Activated CD8-positive, alpha-beta memory T cell treated with anti-CD3 and anti-CD28 coated beads, Interleukin-2, amount 50 U/mL, for 1 hour (primary cell): Measurements from ENCODE around the gene SSUH2.
"Not testable (repeated sequence)": the region's sequence is repeated elsewhere in the genome, so short reads cannot be mapped to it uniquely, and the experiment has no call there.

Experiments
- DNase-seq: peaks from one replicate; pipeline ENCODE4 v3.0.0-alpha.2; 2020; ENCODE audit errors: extremely low read depth

The SSUH2 gene, protein sequence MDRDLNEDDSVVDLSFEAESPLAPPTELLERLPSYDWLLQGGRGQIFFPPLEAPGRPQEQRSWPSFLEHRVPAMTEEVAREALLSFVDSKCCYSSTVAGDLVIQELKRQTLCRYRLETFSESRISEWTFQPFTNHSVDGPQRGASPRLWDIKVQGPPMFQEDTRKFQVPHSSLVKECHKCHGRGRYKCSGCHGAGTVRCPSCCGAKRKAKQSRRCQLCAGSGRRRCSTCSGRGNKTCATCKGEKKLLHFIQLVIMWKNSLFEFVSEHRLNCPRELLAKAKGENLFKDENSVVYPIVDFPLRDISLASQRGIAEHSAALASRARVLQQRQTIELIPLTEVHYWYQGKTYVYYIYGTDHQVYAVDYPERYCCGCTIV

DNA sequence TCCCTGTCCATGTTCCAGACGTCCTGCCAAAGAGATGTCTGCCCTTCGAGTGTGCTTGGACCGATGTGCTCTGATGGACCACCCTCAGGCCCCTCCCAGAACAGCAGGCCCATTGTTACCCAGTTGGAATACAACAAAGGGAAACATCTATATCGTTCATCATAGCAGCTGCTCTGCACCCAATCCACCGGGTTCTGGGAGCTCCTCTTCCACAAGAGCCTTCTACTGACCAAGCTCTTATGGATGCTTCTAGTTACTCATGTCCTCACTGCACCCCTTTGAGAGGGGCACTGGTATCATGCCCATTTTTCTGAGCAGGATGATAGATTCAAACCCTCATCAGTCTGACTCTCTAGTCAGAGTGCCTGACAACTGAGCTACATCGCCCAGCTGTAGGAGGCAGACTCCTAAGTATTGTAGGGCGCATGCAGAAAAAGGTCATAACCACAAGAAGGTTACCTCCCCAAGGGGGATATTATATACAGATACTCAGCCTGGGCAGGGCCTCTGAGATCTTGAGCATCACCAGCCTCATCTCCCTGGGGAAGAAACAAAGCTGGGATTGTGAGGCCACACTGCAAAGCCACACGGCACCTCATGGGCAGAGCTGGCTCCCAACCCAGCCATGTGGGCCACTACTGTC lies at the start of gene SSUH2:
Gene SSUH2 (minus strand): TSS at position 51 of the 643 bp plus-strand sequence. CDS start 40 bp downstream, at position 11.
- DNase-seq = no peak

DNA sequence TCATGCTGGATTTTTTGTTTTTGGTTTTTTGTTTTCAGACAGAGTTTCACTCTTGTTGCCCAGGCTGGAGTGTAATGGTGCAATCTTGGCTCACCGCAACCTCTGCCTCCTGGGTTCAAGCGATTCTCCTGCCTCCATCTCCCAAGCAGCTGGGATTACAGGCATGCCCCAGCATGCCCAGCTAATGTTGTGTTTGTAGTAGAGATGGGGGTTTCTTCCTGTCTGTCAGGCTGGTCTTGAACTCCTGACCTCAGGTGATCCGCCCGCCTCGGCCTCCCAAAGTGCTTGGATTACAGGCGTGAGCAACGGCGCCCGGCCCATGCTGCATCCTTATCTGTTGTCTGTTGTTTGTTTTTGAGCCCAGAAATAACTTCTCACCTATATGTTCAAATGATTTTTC lies 46.7 kb upstream of the SSUH2 start:
- DNase-seq = not testable (repeated sequence)

DNA sequence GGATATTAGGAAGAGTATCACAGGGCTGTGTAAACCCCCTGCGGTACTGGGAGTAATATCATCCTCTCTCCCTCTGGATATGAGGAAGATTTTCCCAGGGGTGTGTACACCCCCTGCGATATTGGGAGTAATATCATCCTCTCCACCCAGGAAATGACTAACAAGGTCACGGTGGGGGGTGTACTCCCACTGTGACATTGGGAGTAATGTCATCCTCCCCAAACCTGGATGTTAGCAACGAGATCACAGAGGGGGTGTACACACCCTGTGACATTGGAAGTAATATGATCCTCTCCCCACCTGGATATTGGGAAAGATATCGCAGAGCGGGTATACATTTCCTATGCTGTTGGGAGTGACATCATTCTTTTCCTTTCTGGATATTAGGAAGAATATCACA lies 40.4 kb upstream of the SSUH2 start:
- DNase-seq = not testable (repeated sequence)

DNA sequence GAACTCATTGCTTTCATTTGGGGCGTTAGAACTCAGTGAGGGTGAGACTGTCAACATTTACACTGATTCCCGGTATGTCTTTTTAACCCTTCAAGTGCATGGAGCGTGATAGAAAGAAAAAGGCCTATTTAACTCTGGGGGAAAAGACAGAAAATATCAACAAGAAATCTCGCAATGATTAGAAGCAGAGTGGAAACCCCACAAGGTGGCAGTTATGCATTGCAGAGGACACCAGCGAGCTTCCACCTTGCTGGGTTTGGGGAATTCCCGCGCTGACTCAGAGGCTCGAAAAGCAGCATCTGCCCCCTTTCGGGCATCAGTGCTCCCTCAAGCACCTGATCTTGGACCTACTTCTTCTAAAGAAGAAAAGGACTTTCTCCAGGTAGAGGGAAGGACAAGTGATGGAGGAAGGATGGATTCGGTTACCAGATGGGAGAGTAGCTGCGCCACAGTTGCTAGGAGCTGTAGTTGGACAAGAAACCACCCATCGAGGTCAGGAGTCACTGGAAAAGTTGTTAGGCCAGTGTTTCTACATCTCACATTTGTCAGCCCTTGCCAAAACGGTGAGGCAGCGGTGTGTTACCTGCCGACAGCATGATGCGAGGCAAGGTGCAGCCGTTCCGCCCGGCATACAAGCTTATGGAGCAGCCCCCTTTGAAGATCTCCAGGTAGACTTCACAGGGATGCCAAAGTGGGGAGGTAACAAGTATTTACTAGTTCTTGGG lies 38.4 kb upstream of the SSUH2 start:
- not testable (repeated sequence) for DNase-seq

DNA sequence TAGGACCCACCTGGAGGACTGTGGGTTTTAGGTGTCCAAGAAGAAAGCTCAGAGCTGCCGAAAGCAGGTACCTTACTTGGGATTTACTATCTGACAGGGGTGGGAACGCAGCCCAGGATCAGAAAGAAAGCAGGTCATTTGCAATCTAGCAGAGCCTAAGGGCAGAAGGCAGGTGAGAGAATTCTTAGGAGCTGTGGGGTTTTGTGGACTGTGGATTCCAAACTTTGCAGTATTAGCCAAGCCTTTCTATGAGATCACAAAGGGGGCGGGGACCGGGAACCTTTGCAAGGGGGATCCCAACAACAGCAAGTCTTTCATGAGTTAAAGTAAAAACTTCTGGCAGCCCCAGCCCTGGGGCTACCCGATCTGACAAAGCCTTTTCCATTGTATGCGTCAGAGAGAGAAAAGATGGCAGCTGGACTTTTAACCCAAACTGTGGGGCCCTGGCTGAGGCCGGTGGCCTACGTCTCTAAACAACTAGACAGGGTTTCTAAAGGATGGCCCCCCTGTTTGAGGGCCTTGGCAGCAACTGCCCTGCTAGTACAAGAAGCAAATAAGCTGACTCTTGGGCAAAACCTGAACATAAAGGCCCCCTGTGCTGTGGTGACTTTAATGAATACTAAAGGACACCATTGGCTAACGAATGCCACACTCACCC lies 37.4 kb upstream of the SSUH2 start:
- DNase-seq = not testable (repeated sequence)

DNA sequence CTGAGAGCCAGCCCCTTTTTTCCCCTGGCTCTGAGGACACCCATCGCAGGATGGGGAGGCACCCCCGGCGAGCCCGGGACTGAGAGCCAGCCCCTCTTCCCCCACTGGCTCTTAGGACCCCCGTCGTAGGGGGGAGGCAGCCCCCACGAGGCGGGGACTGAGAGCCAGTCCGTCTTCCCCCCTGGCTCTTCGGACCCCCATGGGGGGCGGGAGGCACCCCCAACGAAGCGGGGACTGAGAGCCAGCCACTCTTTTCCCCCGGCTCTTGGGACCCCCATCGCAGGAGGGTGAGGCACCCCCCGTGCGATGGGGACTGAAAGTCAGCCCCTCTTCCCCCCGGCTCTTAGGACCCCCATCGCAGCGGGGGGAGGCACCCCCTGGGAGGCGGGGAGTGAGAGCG lies 36.8 kb upstream of the SSUH2 start:
- no peak for DNase-seq

DNA sequence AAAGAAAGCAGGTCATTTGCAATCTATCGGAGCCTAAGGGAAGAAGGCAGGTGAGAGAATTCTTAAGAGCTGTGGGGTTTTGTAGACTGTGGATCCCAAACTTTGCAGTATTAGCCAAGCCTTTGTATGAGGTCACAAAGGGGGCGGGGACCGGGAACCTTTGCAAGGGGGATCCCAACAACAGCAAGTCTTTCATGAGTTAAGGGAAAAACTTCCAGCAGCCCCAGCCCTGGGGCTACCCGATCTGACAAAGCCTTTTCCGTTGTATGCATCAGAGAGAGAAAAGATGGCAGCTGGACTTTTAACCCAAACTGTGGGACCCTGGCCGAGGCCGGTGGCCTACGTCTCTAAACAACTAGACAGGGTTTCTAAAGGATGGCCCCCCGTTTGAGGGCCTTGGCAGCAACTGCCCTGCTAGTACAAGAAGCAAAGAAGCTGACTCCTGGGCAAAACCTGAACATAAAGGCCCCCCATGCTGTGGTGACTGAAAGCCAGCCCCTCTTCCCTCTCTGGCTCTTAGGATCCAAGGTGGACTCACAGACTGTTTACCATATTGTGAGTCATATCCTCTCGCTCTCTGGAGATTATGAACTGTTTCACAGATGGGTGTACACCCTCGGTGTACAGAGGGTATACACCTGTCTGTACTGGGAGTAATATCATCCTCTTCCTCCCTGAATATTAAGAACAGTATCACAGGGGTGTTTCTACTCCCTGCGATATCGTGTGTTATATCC lies 35.4 kb upstream of the SSUH2 start:
- DNase-seq = not testable (repeated sequence)

DNA sequence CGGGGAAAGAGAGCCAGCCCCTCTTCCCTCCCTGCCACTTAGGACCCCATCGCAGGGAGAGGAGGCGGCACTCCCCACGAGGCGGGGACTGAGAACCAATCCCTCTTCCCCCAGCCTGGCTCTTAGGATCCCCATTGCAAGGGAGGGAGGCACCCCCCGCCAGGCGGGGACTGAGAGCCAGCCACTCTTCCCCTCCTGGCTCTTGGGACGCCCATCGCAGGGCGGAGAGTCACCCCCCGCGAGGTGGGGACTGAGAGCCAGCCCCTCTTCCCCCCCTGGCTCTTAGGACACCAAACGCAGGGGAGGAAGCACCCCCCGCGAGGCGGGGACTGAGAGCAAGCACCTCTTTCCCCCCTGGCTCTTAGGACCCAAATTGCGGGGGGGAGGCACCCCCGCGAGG lies 34.2 kb upstream of the SSUH2 start:
- DNase-seq = no peak

DNA sequence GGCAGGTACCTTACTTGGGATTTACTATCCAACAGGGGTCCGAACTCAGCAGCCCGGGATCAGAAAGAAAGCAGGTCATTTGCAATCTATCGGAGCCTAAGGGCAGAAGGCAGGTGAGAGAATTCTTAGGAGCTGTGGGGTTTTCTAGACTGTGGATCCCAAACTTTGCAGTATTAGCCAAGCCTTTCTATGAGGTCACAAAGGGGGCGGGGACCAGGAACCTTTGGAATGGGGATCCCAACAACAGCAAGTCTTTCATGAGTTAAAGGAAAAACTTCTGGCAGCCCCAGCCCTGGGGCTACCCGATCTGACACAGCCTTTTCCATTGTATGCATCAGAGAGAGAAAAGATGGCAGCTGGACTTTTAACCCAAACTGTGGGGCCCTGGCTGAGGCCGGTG lies 32.7 kb upstream of the SSUH2 start:
- not testable (repeated sequence) for DNase-seq

DNA sequence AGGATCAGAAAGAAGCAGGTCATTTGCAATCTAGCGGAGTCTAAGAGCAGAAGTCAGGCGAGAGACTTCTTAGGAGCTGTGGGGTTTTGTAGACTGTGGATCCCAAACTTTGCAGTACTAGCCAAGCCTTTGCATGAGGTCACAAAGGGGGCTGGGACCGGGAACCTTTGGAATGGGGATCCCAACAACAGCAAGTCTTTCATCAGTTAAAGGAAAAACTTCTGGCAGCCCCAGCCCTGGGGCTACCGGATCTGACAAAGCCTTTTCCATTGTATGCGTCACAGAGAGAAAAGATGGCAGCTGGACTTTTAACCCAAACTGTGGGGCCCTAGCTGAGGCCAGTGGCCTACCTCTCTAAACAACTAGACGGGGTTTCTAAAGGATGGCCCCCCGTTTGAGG lies 31.0 kb upstream of the SSUH2 start:
- not testable (repeated sequence) for DNase-seq

DNA sequence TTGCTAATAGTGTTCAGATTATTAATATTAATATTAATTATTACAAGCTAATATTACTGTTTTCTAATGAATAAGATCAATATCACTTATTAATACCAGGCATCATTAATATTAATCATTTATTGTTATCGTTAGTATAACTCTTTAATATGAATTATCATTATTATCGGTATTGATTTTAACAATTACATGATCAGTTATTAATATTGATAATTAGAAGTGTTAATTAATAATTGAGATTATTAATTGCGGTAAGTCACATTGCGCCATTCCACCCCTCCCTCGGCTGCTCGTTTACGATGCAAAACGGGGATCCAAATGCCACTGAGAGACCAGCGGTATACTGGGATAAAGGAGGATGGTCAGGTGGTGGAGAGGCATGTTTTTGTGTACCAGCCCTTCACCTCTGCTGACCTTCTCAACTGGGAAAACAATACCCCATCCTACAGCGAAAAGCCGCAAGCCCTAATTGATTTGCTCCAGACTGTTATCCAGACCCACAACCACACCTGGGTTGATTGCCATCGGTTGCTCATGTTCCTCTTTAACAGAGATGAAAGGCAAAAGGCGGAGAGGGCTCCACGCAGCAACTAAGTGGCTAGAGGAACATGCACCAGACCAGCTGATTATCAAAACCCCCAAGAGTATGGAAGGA lies 28.6 kb upstream of the SSUH2 start:
- DNase-seq = no peak

DNA sequence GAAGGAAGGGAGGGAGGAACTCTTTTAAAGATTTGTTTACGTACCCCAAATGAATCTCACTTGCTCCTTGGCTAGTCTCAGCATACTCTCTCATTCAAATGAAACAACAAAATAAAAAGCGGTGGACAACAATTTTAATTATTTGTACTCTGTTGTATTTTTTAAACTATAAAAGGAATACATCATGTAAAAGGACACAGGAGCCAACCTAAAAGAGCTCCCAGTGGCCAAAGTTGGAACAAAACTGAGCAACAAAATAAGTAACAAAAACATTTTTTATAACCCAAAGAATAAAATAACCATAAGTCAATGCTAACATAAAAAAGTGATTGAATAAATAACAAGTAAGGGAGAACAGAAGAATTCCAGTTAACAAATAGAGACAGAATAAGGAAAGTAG lies 24.4 kb upstream of the SSUH2 start:
- no peak for DNase-seq

DNA sequence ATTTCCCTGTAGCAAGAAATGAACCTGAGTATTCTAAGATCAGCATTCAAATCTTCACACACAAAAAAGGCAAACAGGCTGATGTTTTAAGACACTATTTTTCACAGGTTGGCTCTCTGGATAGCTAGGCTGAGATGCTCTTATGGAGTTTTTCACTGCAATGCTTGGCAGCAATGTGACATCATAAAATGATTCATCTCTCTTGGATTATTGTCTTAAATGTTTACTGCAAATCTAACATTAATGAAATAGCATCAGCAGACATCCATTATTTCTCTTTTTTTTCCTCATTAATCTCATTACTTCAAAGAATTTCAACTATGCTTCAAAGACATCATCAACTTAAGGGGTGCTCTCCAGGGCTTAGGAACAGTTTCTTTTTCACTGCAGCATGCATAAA lies 23.6 kb upstream of the SSUH2 start:
- no peak for DNase-seq

DNA sequence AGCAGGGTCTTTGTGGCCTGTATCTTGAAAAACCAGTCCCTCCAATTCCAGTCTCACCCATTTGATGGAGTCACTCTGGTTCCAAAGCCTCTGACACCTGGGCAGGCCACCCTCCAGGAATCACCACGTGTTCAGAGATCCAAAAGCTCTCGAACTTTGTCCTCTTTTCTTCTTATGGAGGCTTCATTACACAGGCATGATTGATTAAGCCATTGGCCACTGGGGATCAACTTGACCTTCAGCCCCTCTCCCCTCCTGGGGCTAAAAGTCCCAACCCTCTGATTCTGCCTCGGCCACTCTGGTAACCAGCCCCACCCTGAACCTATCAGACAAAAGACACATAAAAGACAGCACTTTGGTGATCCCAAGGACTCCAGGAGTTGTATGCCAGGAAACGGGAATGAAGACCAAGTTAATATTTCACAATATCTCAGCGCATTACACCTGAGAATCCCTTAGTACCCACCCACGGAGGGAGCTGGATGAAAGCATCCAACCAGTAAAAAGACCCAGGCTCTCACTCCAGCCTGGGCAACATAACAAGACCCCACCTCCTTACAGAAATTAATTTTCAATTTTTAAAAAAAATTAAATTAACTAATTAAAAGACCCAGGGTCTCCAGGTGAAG lies 23.0 kb upstream of the SSUH2 start:
- DNase-seq = no peak

DNA sequence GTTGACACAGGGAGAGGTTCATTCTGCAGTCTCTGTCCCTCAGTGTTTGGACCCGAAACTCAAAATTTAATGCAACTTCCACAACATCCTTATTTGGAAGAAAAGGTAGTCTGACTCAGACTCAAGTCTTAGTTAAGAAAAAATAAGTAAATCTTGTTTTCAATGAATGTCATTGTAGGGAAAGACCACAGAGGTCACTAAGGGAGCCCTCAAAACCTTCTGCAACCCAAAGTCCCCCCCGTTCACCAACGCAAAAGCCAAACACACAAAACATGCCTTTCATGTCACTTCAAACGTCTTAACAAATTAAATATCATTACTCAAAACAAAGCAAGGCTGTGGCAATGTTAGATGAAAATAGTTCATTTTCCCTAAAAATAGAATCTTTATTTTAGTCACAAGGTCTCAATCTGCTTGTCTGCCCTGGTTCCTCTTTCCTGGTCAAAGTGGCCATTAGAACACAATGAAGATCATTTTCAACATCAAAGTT lies 20.9 kb upstream of the SSUH2 start:
- no peak for DNase-seq

DNA sequence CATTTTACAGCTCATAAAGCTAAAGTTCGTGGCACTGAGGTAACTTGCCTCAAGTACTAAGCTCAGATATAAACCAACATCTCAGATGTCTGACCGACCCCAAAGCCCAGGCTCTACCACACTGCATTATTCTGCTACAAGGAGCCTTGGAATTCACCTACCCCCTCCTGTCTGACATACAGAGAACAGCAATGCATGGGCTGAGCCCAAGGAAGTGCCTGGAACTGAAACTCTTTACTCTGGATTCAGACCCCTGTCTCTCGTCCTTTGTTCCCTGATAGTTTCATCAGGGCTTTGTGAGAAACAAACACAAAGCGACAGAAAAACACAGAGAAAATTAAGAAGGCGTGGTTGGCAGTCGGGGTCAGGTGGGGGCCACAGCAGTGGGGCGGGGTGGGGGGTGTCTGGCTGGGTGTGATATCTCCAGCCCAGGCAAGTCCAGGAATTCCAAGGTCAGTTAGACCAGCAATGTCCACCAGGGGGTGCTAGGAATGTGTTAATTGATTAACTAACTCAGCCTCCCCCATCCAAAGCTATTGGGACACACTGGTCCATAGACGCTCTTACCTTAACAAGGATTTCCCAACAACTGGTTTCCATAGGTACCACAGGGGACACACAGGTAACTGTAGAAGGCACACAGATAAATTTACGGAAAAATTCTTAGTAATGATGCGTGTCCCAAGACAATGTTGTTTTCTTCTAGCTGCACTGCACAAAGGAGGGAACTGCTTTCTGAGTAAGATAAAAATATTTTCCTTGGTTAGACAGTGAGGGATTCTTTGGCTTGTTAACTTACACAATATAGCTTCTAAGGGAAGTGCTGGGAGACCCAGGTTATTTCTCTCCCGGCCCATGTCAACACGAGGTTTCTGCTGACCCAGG lies 18.8 kb upstream of the SSUH2 start:
- DNase-seq = no peak

DNA sequence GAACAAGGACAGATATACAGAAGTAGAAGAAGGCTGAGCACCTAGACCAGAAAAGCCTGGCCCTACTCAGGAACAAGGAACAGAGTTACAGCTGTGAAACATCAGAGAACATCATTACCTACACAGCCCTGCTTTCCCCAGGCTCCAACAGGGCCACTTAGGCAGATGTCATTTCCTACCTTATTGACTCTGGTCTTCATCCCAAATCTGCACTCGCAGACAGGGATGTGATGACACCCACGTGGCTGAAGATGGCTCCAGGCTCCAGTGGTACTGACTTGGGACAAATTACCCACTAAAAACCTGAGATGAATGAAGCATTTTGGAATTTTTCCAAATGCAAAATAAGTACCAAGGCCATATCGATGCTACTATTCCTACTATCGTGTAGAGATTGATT lies 18.0 kb upstream of the SSUH2 start:
- DNase-seq = no peak

DNA sequence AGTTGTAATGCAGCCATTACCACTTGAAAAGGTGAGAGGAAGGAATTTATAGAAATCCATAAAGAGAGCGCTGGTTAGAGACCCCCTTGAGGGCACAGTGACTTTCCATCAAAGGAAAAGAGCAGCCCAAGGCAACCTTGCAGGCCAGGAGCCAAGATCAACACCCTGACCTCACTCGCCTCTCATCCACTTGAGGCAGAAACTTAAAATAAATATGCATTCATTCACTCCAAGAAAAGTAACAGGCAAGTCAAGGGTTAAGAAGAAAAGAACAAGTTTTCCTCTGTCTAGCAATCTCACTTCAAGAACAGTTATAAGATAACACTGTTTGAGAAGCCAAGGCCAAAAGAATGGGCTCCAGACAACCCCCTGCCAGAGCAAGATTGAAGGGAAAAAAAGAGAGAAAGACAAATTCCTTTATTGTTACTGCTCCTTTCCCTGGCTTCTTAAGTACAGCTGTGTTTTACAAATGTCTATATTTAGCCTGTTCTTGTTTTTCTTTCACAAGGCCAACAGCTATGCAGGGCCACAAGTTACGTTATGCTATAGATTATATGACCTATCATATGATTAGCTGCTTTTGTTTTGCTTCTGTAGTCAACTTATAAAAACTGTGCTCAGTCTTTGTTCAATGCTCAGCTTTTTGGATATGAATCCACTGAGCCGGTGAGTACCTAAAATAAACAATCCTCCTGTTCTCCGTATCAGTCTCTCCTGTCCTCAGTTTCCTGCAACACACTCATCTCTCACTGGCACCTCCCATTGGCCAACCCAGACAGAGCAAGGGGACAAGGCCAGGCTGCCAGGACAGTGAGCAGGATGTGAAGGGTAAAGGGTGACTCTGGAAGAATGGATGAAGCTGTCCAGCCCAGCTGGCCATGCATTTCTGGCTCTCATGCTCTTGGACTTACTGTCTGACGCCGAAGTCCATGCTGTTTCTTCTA lies 15.8 kb upstream of the SSUH2 start:
- no peak for DNase-seq
